TTC549 (cell line): ENCODE results near the gene LDLRAD1.
"Not testable (repeated sequence)": the region's sequence is repeated elsewhere in the genome, so short reads cannot be mapped to it uniquely, and the experiment has no call there.

ENCODE experiments used
- FAIRE-seq: peaks from 2 replicates; lab custom pipeline; 2012; peaks lifted over from hg19 to GRCh38; lab: Jason Lieb, UNC

The LDLRAD1 gene

GRCh38 chr1:54017979-54018378, at the start of gene LDLRAD1:
Gene LDLRAD1 (minus strand): TSS chr1:54018186. CDS start chr1:54018112, 74 bp downstream.
- FAIRE-seq: no peak

GRCh38 chr1:54064299-54064698, 46.3 kb upstream of the LDLRAD1 start:
- no peak for FAIRE-seq

- FAIRE-seq: no peak
Observed at GRCh38 chr1:54054438-54054749, 36.4 kb upstream of the LDLRAD1 start.

GRCh38 chr1:54053745-54054437, 35.9 kb upstream of the LDLRAD1 start:
- FAIRE-seq: no peak

- peak; percentile 95 for FAIRE-seq
Observed at GRCh38 chr1:54052934-54053744, 35.2 kb upstream of the LDLRAD1 start, which contains the start of the genes TCEANC2 and TMEM59. Gene TCEANC2 (plus strand): TSS chr1:54053608. CDS start chr1:54054423, 815 bp downstream. Gene TMEM59 (minus strand): TSS chr1:54053204. CDS start chr1:54053188, 16 bp downstream.

GRCh38 chr1:54052431-54052933, 34.5 kb upstream of the LDLRAD1 start:
- FAIRE-seq: no peak

GRCh38 chr1:54051933-54052430, 34.0 kb upstream of the LDLRAD1 start:
- FAIRE-seq: no peak

- FAIRE-seq: not testable (repeated sequence)
Observed at GRCh38 chr1:54050435-54050834, 32.4 kb upstream of the LDLRAD1 start.

- no peak for FAIRE-seq
Observed at GRCh38 chr1:54047384-54048305, 29.7 kb upstream of the LDLRAD1 start.

GRCh38 chr1:54046671-54047383, 28.8 kb upstream of the LDLRAD1 start:
- no peak for FAIRE-seq

- FAIRE-seq: no peak
Observed at GRCh38 chr1:54045496-54045895, 27.5 kb upstream of the LDLRAD1 start.

GRCh38 chr1:54041806-54042205, 23.8 kb upstream of the LDLRAD1 start:
- FAIRE-seq: peak; percentile 11

GRCh38 chr1:54037476-54037875, 19.5 kb upstream of the LDLRAD1 start:
- FAIRE-seq: no peak

GRCh38 chr1:54028306-54029251, 10.6 kb upstream of the LDLRAD1 start:
- FAIRE-seq: no peak

GRCh38 chr1:54027848-54028247, 9.9 kb upstream of the LDLRAD1 start:
- FAIRE-seq: no peak

GRCh38 chr1:54024811-54025210, 6.8 kb upstream of the LDLRAD1 start:
- not testable (repeated sequence) for FAIRE-seq

- no peak for FAIRE-seq
Observed at GRCh38 chr1:54024358-54024757, 6.4 kb upstream of the LDLRAD1 start.

GRCh38 chr1:54019562-54020176, 1.7 kb upstream of the LDLRAD1 start:
- FAIRE-seq: not testable (repeated sequence)

GRCh38 chr1:54018635-54019034, 649 bp upstream of the LDLRAD1 start:
- FAIRE-seq: no peak
